Erythroblast (primary cell): ENCODE measurements around the gene KRTAP4-5.
"Not testable (repeated sequence)": the region's sequence is repeated elsewhere in the genome, so short reads cannot be mapped to it uniquely, and the experiment has no call there.

Source experiments
- GATA1 ChIP-seq: IDR thresholded peaks from 2 replicates; pipeline ENCODE4 v1.6.1; 2011; ENCODE audit warnings: low read depth, mild to moderate bottlenecking, control low read depth, low read length, moderate library complexity
- POLR2A ChIP-seq: IDR thresholded peaks from 2 replicates; pipeline ENCODE4 v1.6.1; 2011; ENCODE audit warnings: mild to moderate bottlenecking, low read length

DNA sequence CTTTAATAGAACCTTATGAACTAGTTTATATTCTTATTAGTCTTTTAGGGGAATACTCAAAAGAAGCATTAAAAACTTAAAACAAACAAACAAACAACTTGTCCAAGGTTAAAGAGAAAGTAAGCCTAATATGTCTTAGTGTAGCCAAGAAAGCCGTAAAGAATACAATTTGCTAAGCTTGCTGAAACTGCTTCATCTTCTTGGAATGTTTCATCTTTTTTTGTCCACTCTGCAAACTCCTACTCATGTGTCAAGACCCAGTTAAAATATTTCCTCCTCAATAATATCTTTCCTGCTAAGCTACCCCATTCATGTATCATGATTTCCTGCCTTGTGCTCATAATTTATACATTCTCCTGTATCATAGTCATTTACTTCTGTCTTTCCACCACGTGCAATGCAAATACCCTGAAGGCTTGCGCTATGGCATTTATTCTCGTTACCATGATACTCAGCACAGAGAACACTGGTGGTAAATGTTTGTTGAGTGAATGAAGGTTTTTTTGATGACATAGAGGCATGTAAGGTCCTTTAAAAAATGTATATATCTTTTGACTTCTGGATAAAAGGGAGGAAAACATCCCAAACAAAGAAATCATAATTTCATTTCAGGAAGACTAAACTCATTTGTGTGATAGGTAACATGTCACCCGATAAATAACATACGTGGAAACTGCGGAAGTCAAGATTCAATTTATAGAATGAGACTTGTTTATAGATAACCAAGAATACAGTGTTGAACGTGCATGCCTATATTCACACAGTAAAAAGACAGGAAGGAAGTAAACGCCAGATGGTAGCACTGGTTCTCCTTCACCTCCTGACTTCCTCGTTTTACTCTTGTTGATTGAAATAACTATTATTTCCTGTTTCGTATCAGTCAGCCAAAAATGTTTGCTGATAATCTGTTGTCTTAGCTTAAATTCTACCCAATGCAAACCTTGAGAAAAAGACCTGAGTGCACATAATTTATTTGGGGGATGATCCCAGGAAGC lies 29.6 kb downstream of the KRTAP4-5 start:
- TF ChIP-seq POLR2A, GATA1: not testable (repeated sequence)
